ENCODE measurements around the gene LRRC27.
"Not testable (repeated sequence)": the region's sequence is repeated elsewhere in the genome, so short reads cannot be mapped to it uniquely, and the experiment has no call there.

LRRC27 gene

GRCh38 chr10:132376394-132376851 lies 44.4 kb downstream of the LRRC27 start:
- no peak for DNase-seq

- DNase-seq, result no peak
These were observed 45.3 kb downstream of the LRRC27 start for GRCh38 chr10:132377326-132377725.

GRCh38 chr10:132379026-132379425 lies 47.0 kb downstream of the LRRC27 start:
- DNase-seq, result not testable (repeated sequence)

GRCh38 chr10:132380986-132381385 lies 49.0 kb downstream of the LRRC27 start:
- not testable (repeated sequence) for DNase-seq

GRCh38 chr10:132381741-132382140 lies 49.7 kb downstream of the LRRC27 start:
- DNase-seq, result no peak

- no peak for DNase-seq
These were observed 50.4 kb downstream of the LRRC27 start for GRCh38 chr10:132382231-132382922.

- DNase-seq, result no peak
These were observed 51.1 kb downstream of the LRRC27 start for GRCh38 chr10:132383101-132383500.

GRCh38 chr10:132383751-132384196 lies 51.8 kb downstream of the LRRC27 start:
- DNase-seq, result no peak

- no peak for DNase-seq
These were observed 52.8 kb downstream of the LRRC27 start for GRCh38 chr10:132384618-132385388.

GRCh38 chr10:132385389-132385667 lies 53.3 kb downstream of the LRRC27 start:
- no peak for DNase-seq

- no peak for DNase-seq
These were observed 53.9 kb downstream of the LRRC27 start for GRCh38 chr10:132385721-132386418.

- DNase-seq, result no peak
These were observed 54.4 kb downstream of the LRRC27 start for GRCh38 chr10:132386419-132386831.

- not testable (repeated sequence) for DNase-seq
These were observed 54.9 kb downstream of the LRRC27 start for GRCh38 chr10:132386896-132387295.

GRCh38 chr10:132387764-132388210 lies 55.8 kb downstream of the LRRC27 start:
- no peak for DNase-seq

GRCh38 chr10:132388891-132389432 lies 57.0 kb downstream of the LRRC27 start:
- DNase-seq, result no peak

- no peak for DNase-seq
These were observed 57.6 kb downstream of the LRRC27 start for GRCh38 chr10:132389433-132390169.

- no peak for DNase-seq
These were observed 58.4 kb downstream of the LRRC27 start for GRCh38 chr10:132390170-132390920.

GRCh38 chr10:132390921-132391675 lies 59.1 kb downstream of the LRRC27 start:
- no peak for DNase-seq

GRCh38 chr10:132391676-132392020 lies 59.7 kb downstream of the LRRC27 start:
- DNase-seq, result no peak

- DNase-seq, result no peak
These were observed 60.3 kb downstream of the LRRC27 start for GRCh38 chr10:132392184-132392800.

Measured in NCI-H1694 treated with DMSO at 0.1 percent for 48 hours (cell line).